Neural cell (in vitro differentiated cells): Measurements from ENCODE around the gene CCDC127. TPM values are rescaled to one million over a fixed set of nuclear protein-coding genes. Genes with fewer than 3 reads are reported as not detected.

Source experiments
- H2AFZ ChIP-seq: fragments of 200-600, 300-800 bp; sonication (generic), shearing (Covaris generic); 2 replicates; pipeline ENCODE4 v1.6.0; 2014; ENCODE audit warnings: low read depth, mild to moderate bottlenecking, antibody characterized with exemption, low read length, moderate library complexity
- H3F3A ChIP-seq: fragments of 200-600 bp; shearing (Covaris generic); 2 replicates; pipeline ENCODE4 v1.6.1; 2016; ENCODE audit warnings: mild to moderate bottlenecking, moderate library complexity, mixed read lengths, antibody characterized with exemption, low read length; ENCODE audit not compliant: insufficient read depth, poor library complexity, severe bottlenecking
- H3K27ac ChIP-seq: fragments of 200-600, 300-800 bp; sonication (generic), shearing (Covaris generic); 2 replicates; pipeline ENCODE4 v1.5.1; 2014; ENCODE audit warnings: mild to moderate bottlenecking, low read length, moderate library complexity
- H3K27me3 ChIP-seq: fragments of 300-800, 200-600 bp; sonication (generic), shearing (Covaris generic); 2 replicates; pipeline ENCODE4 v1.6.0; 2014; ENCODE audit warnings: mild to moderate bottlenecking, low read depth, low read length, moderate library complexity; ENCODE audit not compliant: insufficient read depth
- H3K36me3 ChIP-seq: fragments of 300-800, 200-600 bp; sonication (generic), shearing (Covaris generic); 2 replicates; pipeline ENCODE4 v1.5.1; 2014; ENCODE audit warnings: mild to moderate bottlenecking, antibody characterized with exemption, low read length, moderate library complexity; ENCODE audit not compliant: insufficient read depth
- H3K4me2 ChIP-seq: fragments of 300-800, 200-600 bp; sonication (generic), shearing (Covaris generic); 2 replicates; pipeline ENCODE4 v1.6.0; 2014; ENCODE audit warnings: mild to moderate bottlenecking, low read length
- H3K4me3 ChIP-seq: fragments of 300-800, 200-600 bp; sonication (generic), shearing (Covaris generic); 2 replicates; pipeline ENCODE4 v1.5.1; 2014; ENCODE audit warnings: mild to moderate bottlenecking, low read length, moderate library complexity
- H3K79me2 ChIP-seq: fragments of 200-600 bp; shearing (Covaris generic); replicated peaks from 2 replicates; pipeline ENCODE4 v1.6.0; 2014; ENCODE audit warnings: mild to moderate bottlenecking, low read length, moderate library complexity; ENCODE audit not compliant: insufficient read depth
- H3K9ac ChIP-seq: fragments of 300-800, 200-600 bp; sonication (generic), shearing (Covaris generic); 2 replicates; pipeline ENCODE4 v1.6.1; 2016; ENCODE audit warnings: mild to moderate bottlenecking, low read length, mixed read lengths
- H3K9me2 ChIP-seq: fragments of 200-600 bp; shearing (Covaris generic); 2 replicates; pipeline ENCODE4 v1.6.1; 2016; ENCODE audit warnings: mild to moderate bottlenecking, low read length, mixed read lengths; ENCODE audit not compliant: insufficient read depth
- H3K9me3 ChIP-seq: fragments of 200-600, 300-800 bp; sonication (generic), shearing (Covaris generic); 2 replicates; pipeline ENCODE4 v1.6.1; 2016; ENCODE audit warnings: mild to moderate bottlenecking, mixed run types, low read length, moderate library complexity, mixed read lengths
- H4K20me1 ChIP-seq: fragments of 200-600 bp; shearing (Covaris generic); 2 replicates; pipeline ENCODE4 v1.6.1; 2016; ENCODE audit warnings: mild to moderate bottlenecking, mixed run types; ENCODE audit not compliant: insufficient read depth
- EP300 ChIP-seq: fragments of 450-650 bp; conservative IDR thresholded peaks from 2 replicates; pipeline ENCODE4 v1.6.1; 2014; ENCODE audit warnings: antibody characterized with exemption, mild to moderate bottlenecking, moderate library complexity; ENCODE audit not compliant: poor library complexity, severe bottlenecking
- EZH2 ChIP-seq: fragments of 200-600, 300-800 bp; shearing (Covaris generic), sonication (generic); IDR thresholded peaks from 2 replicates; pipeline ENCODE4 v1.6.1; 2014; ENCODE audit warnings: antibody characterized with exemption, low read length, borderline replicate concordance, mild to moderate bottlenecking; ENCODE audit not compliant: insufficient read depth, poor library complexity, severe bottlenecking
- MXI1 ChIP-seq: fragments of 450-650 bp; conservative IDR thresholded peaks from 2 replicates; pipeline ENCODE4 v1.6.1; 2014; ENCODE audit warnings: antibody characterized with exemption, mild to moderate bottlenecking; ENCODE audit not compliant: poor library complexity, severe bottlenecking
- POLR2AphosphoS5 ChIP-seq: IDR thresholded peaks from 2 replicates; pipeline ENCODE4 v1.6.1; 2012
- RAD21 ChIP-seq: fragments of 450-650 bp; conservative IDR thresholded peaks from 2 replicates; pipeline ENCODE4 v1.6.1; 2014; ENCODE audit warnings: antibody characterized with exemption, mild to moderate bottlenecking, moderate library complexity
- SMC3 ChIP-seq: fragments of 450-650 bp; conservative IDR thresholded peaks from 2 replicates; pipeline ENCODE4 v1.6.1; 2014; ENCODE audit warnings: antibody characterized with exemption, mild to moderate bottlenecking, moderate library complexity; ENCODE audit not compliant: poor library complexity
- TAF1 ChIP-seq: IDR thresholded peaks from 2 replicates; pipeline ENCODE4 v1.6.1; 2012; ENCODE audit warnings: low read depth
- polyA plus RNA-seq: library from polyadenylated mRNA; depleted of rRNA; stranded (reverse); fragments of >200 nt; gene quantifications from 2 replicates; pipeline ENCODE4 v1.2.3, GENCODE V29; 2014
- TF ChIP-seq, protein P1 (sequence below): IDR thresholded peaks from 2 replicates; pipeline ENCODE4 v1.6.1; 2012; ENCODE audit warnings: borderline replicate concordance
- TF ChIP-seq, protein P2 (sequence below): fragments of 450-650 bp; IDR thresholded peaks from 2 replicates; pipeline ENCODE4 v1.5.1; 2014; ENCODE audit warnings: antibody characterized with exemption, mild to moderate bottlenecking, moderate library complexity; ENCODE audit not compliant: poor library complexity, severe bottlenecking

CCDC127 gene
- polyA plus RNA-seq, 1 donor from 2014 or later: 5.4 TPM

DNA sequence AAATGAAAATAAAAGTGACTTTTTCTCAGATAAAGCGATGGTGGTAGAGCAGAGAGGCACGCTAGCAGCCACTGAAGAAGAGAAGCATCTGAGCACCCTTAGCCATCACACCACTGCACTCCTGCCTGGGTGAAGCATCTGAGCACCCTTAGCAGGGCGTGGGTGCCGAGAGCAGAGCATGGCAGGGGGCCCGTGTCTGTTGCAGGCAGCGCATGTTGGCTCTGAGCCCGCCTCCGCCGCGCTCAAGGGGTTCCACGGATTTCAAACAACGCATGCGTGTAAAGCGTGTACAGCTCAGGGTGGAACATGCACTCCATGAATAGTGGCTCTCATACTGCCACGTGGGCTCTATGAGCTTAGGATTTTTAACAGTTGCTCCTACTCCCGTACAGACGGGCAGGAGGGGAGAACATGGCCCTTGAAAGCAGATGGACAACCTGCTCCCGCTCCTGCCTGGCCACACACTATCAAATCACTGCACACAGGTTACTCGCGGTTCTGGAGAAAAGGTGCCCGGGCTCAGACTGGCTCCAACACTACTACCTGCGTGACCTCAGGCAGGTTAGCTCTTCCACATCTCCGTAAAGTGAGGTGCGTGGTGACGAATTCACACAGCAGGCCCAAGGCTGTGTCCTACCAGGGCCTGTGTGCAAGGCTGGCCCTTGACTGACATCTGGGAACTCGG lies 14.6 kb downstream of the CCDC127 start:
- H3K27me3 ChIP-seq: no peaks in the 10 kb centered on the region
- H4K20me1 ChIP-seq: no peaks in the 10 kb centered on the region
- TF ChIP-seq EP300 (no peak), MXI1 (no peak), RAD21 (no peak), TAF1 (no peak), POLR2AphosphoS5 (no peak), SMC3 (no peak), EZH2 (no peak)
- TF ChIP-seq, protein P1, sequence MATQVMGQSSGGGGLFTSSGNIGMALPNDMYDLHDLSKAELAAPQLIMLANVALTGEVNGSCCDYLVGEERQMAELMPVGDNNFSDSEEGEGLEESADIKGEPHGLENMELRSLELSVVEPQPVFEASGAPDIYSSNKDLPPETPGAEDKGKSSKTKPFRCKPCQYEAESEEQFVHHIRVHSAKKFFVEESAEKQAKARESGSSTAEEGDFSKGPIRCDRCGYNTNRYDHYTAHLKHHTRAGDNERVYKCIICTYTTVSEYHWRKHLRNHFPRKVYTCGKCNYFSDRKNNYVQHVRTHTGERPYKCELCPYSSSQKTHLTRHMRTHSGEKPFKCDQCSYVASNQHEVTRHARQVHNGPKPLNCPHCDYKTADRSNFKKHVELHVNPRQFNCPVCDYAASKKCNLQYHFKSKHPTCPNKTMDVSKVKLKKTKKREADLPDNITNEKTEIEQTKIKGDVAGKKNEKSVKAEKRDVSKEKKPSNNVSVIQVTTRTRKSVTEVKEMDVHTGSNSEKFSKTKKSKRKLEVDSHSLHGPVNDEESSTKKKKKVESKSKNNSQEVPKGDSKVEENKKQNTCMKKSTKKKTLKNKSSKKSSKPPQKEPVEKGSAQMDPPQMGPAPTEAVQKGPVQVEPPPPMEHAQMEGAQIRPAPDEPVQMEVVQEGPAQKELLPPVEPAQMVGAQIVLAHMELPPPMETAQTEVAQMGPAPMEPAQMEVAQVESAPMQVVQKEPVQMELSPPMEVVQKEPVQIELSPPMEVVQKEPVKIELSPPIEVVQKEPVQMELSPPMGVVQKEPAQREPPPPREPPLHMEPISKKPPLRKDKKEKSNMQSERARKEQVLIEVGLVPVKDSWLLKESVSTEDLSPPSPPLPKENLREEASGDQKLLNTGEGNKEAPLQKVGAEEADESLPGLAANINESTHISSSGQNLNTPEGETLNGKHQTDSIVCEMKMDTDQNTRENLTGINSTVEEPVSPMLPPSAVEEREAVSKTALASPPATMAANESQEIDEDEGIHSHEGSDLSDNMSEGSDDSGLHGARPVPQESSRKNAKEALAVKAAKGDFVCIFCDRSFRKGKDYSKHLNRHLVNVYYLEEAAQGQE: no peak
- TF ChIP-seq, protein P2, sequence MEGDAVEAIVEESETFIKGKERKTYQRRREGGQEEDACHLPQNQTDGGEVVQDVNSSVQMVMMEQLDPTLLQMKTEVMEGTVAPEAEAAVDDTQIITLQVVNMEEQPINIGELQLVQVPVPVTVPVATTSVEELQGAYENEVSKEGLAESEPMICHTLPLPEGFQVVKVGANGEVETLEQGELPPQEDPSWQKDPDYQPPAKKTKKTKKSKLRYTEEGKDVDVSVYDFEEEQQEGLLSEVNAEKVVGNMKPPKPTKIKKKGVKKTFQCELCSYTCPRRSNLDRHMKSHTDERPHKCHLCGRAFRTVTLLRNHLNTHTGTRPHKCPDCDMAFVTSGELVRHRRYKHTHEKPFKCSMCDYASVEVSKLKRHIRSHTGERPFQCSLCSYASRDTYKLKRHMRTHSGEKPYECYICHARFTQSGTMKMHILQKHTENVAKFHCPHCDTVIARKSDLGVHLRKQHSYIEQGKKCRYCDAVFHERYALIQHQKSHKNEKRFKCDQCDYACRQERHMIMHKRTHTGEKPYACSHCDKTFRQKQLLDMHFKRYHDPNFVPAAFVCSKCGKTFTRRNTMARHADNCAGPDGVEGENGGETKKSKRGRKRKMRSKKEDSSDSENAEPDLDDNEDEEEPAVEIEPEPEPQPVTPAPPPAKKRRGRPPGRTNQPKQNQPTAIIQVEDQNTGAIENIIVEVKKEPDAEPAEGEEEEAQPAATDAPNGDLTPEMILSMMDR: no peak
- no peaks in the 10 kb centered on the region for H3K36me3 ChIP-seq
- H3K9me3 ChIP-seq: no peaks in the 10 kb centered on the region
- no peak overlapping the region for H3K9ac ChIP-seq
- no peaks in the 10 kb centered on the region for H3F3A ChIP-seq
- no peak overlapping the region for H2AFZ ChIP-seq
- H3K4me2 ChIP-seq: no peak overlapping the region
- peaks cover 8% of the 10 kb centered on the region for H3K79me2 ChIP-seq
- H3K27ac ChIP-seq: no peak overlapping the region
- H3K4me3 ChIP-seq: no peak overlapping the region
- no peaks in the 10 kb centered on the region for H3K9me2 ChIP-seq

GRCh38 chr5:201672-202071 lies 16.3 kb downstream of the CCDC127 start:
- H3K9me2 ChIP-seq: no peaks in the 10 kb centered on the region
- no peak overlapping the region for H3K27ac ChIP-seq
- H3K9me3 ChIP-seq: no peaks in the 10 kb centered on the region
- no peak overlapping the region for H2AFZ ChIP-seq
- TF ChIP-seq MXI1 (no peak), SMC3 (no peak), EZH2 (no peak), POLR2AphosphoS5 (no peak), TAF1 (no peak)
- TF ChIP-seq, protein P2: no peak
- TF ChIP-seq, protein P1: no peak
- no peak overlapping the region for H3K9ac ChIP-seq
- no peaks in the 10 kb centered on the region for H3K36me3 ChIP-seq
- no peak overlapping the region for H3K4me2 ChIP-seq
- H3F3A ChIP-seq: no peaks in the 10 kb centered on the region
- no peaks in the 10 kb centered on the region for H3K27me3 ChIP-seq
- no peaks in the 10 kb centered on the region for H3K79me2 ChIP-seq
- no peak overlapping the region for H3K4me3 ChIP-seq
- H4K20me1 ChIP-seq: no peaks in the 10 kb centered on the region
